ENCODE measurements around the gene NFKBIB. TPM values are rescaled to one million over a fixed set of nuclear protein-coding genes. Genes with fewer than 3 reads are reported as not detected.
A peak's percentile ranks its signal among the peaks of the same experiment; 100 is the strongest.

Gene NFKBIB
- polyA plus RNA-seq, 1 of the 3 experiments (the other 2 are of a cell fraction) = 31.8 TPM

DNA sequence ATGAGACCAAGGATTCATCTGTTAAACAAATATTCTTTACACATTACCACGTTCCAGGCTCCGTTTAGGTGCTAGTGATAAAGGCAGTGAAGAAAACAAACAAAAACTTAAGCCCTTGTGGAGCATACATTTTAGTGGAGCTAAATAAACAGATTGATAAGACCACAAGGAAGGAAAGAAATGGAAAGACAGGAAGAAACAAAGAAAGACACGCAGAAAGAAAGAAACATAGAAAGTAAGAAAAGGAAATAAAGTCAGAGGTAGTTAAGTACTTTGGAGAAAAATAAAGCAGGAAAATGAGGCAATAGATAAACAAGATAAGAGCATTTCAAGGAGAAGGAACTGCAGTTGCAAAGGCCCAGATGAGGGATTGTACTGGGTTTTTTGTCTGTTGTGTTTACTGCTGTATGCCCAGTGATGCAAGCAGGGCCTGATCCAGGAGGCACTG lies 998 bp downstream of the NFKBIB start:
- CTCF ChIA-PET = interaction anchor here (0.9 to 2.8 kb wide), 8 partner anchors 13 to 495 kb away, joined by 3 to 19 read pairs (median 4); partner anchors contain the start of genes MRPS12 and SARS2
- Histone ChIP-seq H2AFZ (ENCODE audit: low read depth) (peak overlapping the region; percentile 88; the same call in 1 of the 2 replicates), H3F3A (replicated peaks; ENCODE audit: insufficient read depth) (peaks cover 4% of the 10 kb centered on the region), H3K27ac (ENCODE audit: low read depth in 2 of 2, low read length in 1 of 2) (peak overlapping the region; percentile 51 to 77; a peak in 3 of 4 replicates), H3K9ac (peak overlapping the region; percentile 81), H3K4me1 (ENCODE audit: control insufficient read depth in 1 of 2, insufficient read depth in 2 of 2, low read depth in 1 of 2, low read length in 1 of 2) (peaks cover 0 to 9% of the 10 kb centered on the region in 2 experiments; a peak in 2 of 4 replicates), H3K4me3 (ENCODE audit: low read depth in 2 of 2, low read length in 1 of 2) (peak overlapping the region; percentile 66 to 92), H3K27me3 (ENCODE audit: insufficient read depth) (no peaks in the 10 kb centered on the region), H3K9me3 (no peaks in the 10 kb centered on the region), H3K36me3 (replicated peaks in 1 of 2; ENCODE audit: control insufficient read depth in 1 of 2, insufficient read depth in 2 of 2, low read length in 1 of 2) (peaks cover 0 to 5% of the 10 kb centered on the region in 2 experiments), H4K20me1 (ENCODE audit: insufficient read depth) (no peaks in the 10 kb centered on the region), H3K79me2 (ENCODE audit: insufficient read depth) (peaks cover 43% of the 10 kb centered on the region), H3K4me2 (peak overlapping the region; percentile 88), H3K9me2 (no peaks in the 10 kb centered on the region)
- no peak for DNase-seq
- WGBS (ENCODE audit: low lambda C conversion rate) = 59% methylated on average over 3 of the region's 3 CpGs
- POLR2A ChIA-PET = interaction anchor here (1.6 kb wide), 1 partner anchor 38 kb away, joined by 3 read pairs; no protein-coding TSS in a partner anchor
- TF ChIP-seq TAF1 (IDR thresholded peaks at IDR 0.05; ENCODE audit: borderline replicate concordance, low read depth, low read length) = no peak

DNA sequence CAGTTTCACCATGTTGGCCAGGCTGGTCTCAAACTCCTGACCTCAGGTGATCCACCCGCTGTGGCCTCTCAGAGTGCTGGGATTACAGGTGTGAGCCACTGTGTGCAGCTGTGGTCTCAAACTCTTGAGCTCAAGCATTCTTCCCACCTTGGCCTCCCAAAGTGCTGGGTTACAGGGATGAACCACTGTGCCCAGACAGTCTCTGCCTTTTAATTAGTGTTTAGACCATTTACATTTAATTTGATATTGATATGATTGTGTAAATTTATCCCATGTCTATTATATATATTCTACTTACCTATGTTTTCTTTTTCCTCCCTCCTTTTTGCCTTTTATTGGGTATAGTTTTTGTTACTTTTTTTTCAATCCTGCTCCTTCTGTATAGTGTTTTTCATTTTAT lies 1.9 kb downstream of the NFKBIB start:
- Histone ChIP-seq H3K4me2 (no peak overlapping the region), H3K9me2 (no peaks in the 10 kb centered on the region), H2AFZ (ENCODE audit: low read depth) (no peak overlapping the region), H3K4me3 (ENCODE audit: low read depth in 2 of 2, low read length in 1 of 2) (no peak overlapping the region), H3K36me3 (replicated peaks in 1 of 2; ENCODE audit: control insufficient read depth in 1 of 2, insufficient read depth in 2 of 2, low read length in 1 of 2) (peaks cover 0 to 5% of the 10 kb centered on the region in 2 experiments), H3K27me3 (ENCODE audit: insufficient read depth) (no peaks in the 10 kb centered on the region), H3K4me1 (ENCODE audit: control insufficient read depth in 1 of 2, insufficient read depth in 2 of 2, low read depth in 1 of 2, low read length in 1 of 2) (peaks cover 0 to 9% of the 10 kb centered on the region in 2 experiments; a peak in 2 of 4 replicates), H3K9me3 (no peaks in the 10 kb centered on the region), H3K79me2 (ENCODE audit: insufficient read depth) (peaks cover 43% of the 10 kb centered on the region), H3K27ac (ENCODE audit: low read depth in 2 of 2, low read length in 1 of 2) (no peak overlapping the region), H3F3A (replicated peaks; ENCODE audit: insufficient read depth) (peaks cover 4% of the 10 kb centered on the region), H3K9ac (no peak overlapping the region), H4K20me1 (ENCODE audit: insufficient read depth) (no peaks in the 10 kb centered on the region)
- TF ChIP-seq ELF1 (IDR thresholded peaks at IDR 0.05) = no peak
- TF ChIP-seq SMC3 (IDR thresholded peaks at IDR 0.05; ENCODE audit: low read depth, low read length) = no peak
- TF ChIP-seq REST (IDR thresholded peaks at IDR 0.05; ENCODE audit: low read depth, low read length) = no peak
- TF ChIP-seq TCF12 (IDR thresholded peaks at IDR 0.05) = no peak
- TF ChIP-seq, protein P1, sequence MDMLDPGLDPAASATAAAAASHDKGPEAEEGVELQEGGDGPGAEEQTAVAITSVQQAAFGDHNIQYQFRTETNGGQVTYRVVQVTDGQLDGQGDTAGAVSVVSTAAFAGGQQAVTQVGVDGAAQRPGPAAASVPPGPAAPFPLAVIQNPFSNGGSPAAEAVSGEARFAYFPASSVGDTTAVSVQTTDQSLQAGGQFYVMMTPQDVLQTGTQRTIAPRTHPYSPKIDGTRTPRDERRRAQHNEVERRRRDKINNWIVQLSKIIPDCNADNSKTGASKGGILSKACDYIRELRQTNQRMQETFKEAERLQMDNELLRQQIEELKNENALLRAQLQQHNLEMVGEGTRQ (IDR thresholded peaks at IDR 0.05; ENCODE audit: borderline replicate concordance, low read depth, low read length) = no peak
- TF ChIP-seq FOSL2 (IDR thresholded peaks at IDR 0.05; ENCODE audit: borderline replicate concordance, low read depth) = no peak
- TF ChIP-seq EP300 (IDR thresholded peaks at IDR 0.05; ENCODE audit: borderline replicate concordance in 1 of 2, low read depth in 1 of 2, low read length in 1 of 2) = no peak
- no peak for TF ChIP-seq TEAD4 (IDR thresholded peaks at IDR 0.05; ENCODE audit: borderline replicate concordance, insufficient read depth)
- CTCF ChIA-PET = interaction anchor here (2.4 to 2.8 kb wide), 2 partner anchors 14 to 29 kb away, joined by 8 to 19 read pairs; partner anchors contain the start of genes MRPS12 and SARS2
- 100% methylated on average over 1 of the region's 1 CpG for WGBS (ENCODE audit: low lambda C conversion rate)
- DNase-seq = no peak
- POLR2A ChIA-PET = no interaction called here
